Measurements from ENCODE around the gene ISG20.
"Not testable (repeated sequence)": the region's sequence is repeated elsewhere in the genome, so short reads cannot be mapped to it uniquely, and the experiment has no call there.

Gene ISG20

GRCh38 chr15:88637436-88637835 lies 1.4 kb upstream of the ISG20 start:
- DNase-seq (ENCODE audit: low read depth): no peak

GRCh38 chr15:88637841-88638625 lies 783 bp upstream of the ISG20 start:
- no peak for DNase-seq (ENCODE audit: low read depth)

GRCh38 chr15:88641959-88642452 lies 3.2 kb downstream of the ISG20 start:
- no peak for DNase-seq (ENCODE audit: low read depth)

GRCh38 chr15:88642514-88642913 lies 3.7 kb downstream of the ISG20 start:
- DNase-seq (ENCODE audit: low read depth): not testable (repeated sequence)

GRCh38 chr15:88644741-88645140 lies 5.9 kb downstream of the ISG20 start:
- no peak for DNase-seq (ENCODE audit: low read depth)

GRCh38 chr15:88645171-88646087 lies 6.6 kb downstream of the ISG20 start:
- no peak for DNase-seq (ENCODE audit: low read depth)

GRCh38 chr15:88646088-88646405 lies 7.2 kb downstream of the ISG20 start:
- DNase-seq (ENCODE audit: low read depth): no peak

- no peak for DNase-seq (ENCODE audit: low read depth)
These were observed 8.1 kb downstream of the ISG20 start for GRCh38 chr15:88646951-88647350.

GRCh38 chr15:88647351-88648105 lies 8.7 kb downstream of the ISG20 start:
- DNase-seq (ENCODE audit: low read depth): no peak

- no peak for DNase-seq (ENCODE audit: low read depth)
These were observed 9.8 kb downstream of the ISG20 start for GRCh38 chr15:88648357-88649214.

GRCh38 chr15:88649286-88649733 lies 10.5 kb downstream of the ISG20 start:
- no peak for DNase-seq (ENCODE audit: low read depth)

GRCh38 chr15:88649753-88650551 lies 11.1 kb downstream of the ISG20 start:
- no peak for DNase-seq (ENCODE audit: low read depth)

- no peak for DNase-seq (ENCODE audit: low read depth)
These were observed 11.7 kb downstream of the ISG20 start for GRCh38 chr15:88650556-88650955.

GRCh38 chr15:88651136-88651732 lies 12.4 kb downstream of the ISG20 start:
- DNase-seq (ENCODE audit: low read depth): no peak

GRCh38 chr15:88651971-88652370 lies 13.2 kb downstream of the ISG20 start:
- no peak for DNase-seq (ENCODE audit: low read depth)

GRCh38 chr15:88652456-88653199 lies 13.8 kb downstream of the ISG20 start:
- no peak for DNase-seq (ENCODE audit: low read depth)

GRCh38 chr15:88653200-88654064 lies 14.6 kb downstream of the ISG20 start:
- DNase-seq (ENCODE audit: low read depth): no peak

- DNase-seq (ENCODE audit: low read depth): no peak
These were observed 15.8 kb downstream of the ISG20 start for GRCh38 chr15:88654430-88655102.
